Activated CD4-positive, alpha-beta T cell treated with anti-CD3 and anti-CD28 coated beads for 4 hours (primary cell): Measurements from ENCODE around the gene TEDC1.

Experiments used
- DNase-seq, 2 donors: peaks; one replicate each; pipeline ENCODE4 v3.0.0-alpha.2; 2020

The TEDC1 gene, protein sequence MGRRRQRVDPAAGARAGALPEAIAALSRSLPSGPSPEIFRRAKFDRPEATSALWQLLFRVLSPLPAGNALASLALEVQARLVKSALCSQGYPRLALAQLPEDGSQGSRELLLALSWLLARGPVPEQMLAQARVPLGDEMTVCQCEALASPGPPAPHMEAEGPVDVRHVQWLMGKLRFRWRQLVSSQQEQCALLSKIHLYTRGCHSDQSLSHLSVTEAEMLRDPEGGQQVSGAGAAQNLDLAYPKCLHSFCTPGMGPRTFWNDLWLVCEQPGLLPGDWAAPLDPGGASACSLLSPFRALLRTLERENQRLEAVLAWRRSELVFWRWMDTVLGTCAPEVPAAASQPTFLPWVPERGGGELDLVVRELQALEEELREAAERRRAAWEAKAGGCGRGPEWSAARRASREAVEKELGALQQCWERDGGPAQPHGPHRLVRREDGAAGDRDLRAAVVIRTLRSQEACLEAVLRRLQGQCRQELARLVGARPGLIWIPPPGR

DNA sequence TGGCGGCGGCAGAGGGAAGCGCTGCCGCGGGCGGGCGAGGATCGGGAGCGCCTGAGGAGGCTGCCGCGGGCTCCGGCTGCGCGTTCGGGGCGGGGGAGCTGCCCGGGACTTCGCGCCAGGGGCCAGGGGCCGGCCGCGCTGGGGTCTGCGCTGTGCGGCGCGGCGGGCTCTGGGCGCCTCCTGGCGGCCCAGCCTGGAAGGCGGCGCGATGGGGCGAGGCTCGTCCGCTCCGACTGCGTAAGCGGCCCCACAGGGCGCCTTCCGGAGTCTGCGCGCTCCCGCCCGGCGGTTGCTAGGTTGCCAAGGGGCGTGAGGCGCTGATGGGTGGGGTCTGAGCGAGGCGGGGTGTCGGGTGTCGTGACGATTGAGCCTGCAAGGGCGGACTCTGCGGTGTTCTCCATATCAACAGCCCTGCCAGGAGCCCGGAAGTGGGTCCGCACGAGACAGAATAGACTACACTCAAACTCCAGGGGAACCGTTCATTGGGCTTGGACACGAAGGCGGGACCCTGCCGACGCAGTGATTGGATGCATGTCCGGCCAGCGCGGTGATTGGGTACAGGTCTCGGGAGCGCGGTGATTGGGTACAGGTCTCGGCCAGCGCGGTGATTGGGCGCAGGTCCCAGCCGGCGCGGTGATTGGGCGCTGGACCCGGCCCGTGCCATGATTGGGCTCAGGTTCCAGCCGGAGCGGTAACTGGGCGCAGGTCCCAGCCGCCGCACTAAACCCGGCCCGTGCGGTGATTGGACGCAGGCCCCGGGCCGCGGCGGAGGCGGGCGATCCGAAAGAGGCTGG lies at the start of gene TEDC1:
Gene TEDC1 (plus strand): TSS at position 675 of the 794 bp plus-strand sequence. CDS start 130 bp downstream, outside the sequence.
- DNase-seq: peak; percentile 97 to 99

- DNase-seq: no peak
Observed at GRCh38 chr14:105442125-105442524, 48.9 kb upstream of the TEDC1 start.

GRCh38 chr14:105442834-105443233 lies 48.2 kb upstream of the TEDC1 start:
- DNase-seq: no peak

- DNase-seq: no peak
Observed at GRCh38 chr14:105444859-105445258, 46.2 kb upstream of the TEDC1 start.

DNA sequence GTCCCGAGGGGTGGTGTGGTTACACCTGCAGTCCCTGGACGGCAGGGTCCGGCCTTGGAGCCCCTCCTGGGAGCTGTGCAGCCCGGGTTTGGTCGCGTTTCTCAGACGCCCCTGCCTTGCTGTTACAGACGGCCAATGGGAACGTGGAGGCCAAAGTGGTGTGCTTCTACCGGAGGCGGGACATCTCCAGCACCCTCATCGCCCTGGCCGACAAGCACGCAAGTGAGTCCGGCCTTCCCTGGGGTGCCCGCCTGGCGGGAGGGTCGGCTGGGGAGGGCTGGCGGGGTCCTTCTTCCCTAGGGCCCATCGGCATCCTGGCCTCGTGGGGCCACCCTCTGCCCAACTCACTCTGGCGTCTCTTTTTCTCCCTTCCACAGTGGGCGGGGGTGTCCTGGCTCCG lies 45.8 kb upstream of the TEDC1 start:
- no peak for DNase-seq

GRCh38 chr14:105445901-105446845 lies 44.9 kb upstream of the TEDC1 start:
- DNase-seq: no peak

GRCh38 chr14:105446971-105447370 lies 44.1 kb upstream of the TEDC1 start:
- DNase-seq: no peak

DNA sequence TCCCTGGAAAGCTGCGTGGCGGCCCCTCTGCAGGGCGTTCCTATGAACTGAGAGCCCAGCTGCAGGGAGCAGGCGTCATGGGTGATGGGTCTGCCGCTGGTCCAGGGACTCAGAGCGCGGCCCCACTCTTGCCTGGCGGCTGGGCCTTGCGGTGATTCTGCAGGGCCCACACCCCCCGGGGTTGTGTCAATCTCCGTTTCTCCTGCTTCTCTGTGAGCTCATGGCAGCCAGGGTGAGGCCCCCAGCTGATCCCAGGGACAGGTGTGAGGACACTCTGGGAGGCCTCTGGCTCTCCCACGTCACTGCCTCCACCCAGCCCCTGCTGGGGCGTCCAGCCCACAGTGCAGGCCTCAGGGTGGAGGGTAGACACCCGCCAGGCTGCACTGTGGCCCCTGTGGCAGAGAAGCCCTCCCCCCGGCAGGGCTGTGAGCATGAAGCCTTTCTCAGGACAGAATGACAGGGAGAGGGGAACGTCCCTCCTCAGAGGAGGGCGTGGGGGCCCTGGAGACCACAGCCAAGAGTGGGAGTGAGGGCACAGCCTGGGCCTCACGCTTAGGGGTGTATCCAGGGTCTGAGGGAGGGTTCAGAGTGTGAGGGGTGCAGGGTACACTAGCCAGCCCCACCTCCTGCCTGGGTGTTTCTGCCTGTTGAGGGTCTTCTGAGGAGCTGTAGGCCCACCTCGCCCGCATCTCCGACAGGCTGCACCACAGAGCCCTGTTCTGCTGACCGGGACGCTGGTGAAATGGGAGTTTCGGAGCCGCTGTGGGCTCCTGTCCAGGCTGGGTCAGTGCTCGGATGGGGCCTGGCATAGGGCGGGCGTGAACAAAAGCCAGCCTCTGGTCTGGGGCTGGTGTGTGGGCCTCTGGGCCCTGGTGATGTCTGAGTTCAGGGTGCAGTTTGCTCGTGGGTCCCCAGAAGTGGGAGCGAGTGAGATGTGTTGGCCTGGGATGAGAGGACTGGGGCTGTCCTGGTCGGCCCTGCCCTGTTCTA lies 43.1 kb upstream of the TEDC1 start:
- no peak for DNase-seq

DNA sequence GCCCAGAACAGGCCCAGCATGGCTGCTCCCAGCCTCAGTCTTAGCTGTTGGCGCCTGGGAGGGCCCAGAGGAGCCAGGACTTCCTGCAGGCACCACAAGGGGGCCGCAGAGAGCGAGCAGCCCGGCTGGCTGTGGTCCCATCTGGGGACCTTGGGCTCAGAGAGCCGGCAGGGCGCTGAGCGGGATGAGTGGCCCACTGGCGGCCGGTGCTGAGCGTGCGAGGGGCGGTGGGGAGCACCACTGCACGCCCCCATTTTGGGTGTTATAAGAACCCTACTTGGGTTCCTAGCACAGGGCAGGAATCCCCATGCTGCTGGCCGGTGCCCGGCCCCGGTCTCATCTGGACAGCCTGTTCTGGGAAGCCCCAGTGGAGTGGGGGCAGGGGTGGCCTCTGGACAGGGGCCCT lies 42.3 kb upstream of the TEDC1 start:
- DNase-seq: peak; percentile 54 to 62

GRCh38 chr14:105449276-105450122 lies 41.5 kb upstream of the TEDC1 start:
- DNase-seq: no peak

DNA sequence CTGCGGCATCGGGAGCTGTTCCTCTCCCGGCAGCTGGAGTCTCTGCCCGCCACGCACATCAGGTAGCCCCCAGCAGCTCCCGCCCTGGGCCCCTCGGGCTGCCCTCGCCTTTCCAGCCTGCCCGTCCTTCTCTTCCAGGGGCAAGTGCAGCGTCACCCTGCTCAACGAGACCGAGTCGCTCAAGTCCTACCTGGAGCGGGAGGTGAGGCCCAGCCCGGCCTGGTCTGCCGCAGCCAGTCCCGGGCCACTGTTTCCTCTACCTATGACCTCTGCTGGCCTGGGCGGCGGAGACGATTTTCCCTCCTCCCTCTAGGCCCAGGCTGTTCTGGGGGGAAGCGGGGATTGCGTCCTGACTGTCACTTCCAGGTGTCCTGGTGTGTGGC lies 40.9 kb upstream of the TEDC1 start:
- DNase-seq: no peak

GRCh38 chr14:105450864-105451720 lies 40.0 kb upstream of the TEDC1 start:
- no peak for DNase-seq

- DNase-seq: no peak
Observed at GRCh38 chr14:105452963-105453362, 38.1 kb upstream of the TEDC1 start.

- DNase-seq: no peak
Observed at GRCh38 chr14:105453847-105454246, 37.2 kb upstream of the TEDC1 start.

- DNase-seq: no peak
Observed at GRCh38 chr14:105455086-105455640, 35.9 kb upstream of the TEDC1 start.

- DNase-seq: no peak
Observed at GRCh38 chr14:105455766-105456660, 35.0 kb upstream of the TEDC1 start.

DNA sequence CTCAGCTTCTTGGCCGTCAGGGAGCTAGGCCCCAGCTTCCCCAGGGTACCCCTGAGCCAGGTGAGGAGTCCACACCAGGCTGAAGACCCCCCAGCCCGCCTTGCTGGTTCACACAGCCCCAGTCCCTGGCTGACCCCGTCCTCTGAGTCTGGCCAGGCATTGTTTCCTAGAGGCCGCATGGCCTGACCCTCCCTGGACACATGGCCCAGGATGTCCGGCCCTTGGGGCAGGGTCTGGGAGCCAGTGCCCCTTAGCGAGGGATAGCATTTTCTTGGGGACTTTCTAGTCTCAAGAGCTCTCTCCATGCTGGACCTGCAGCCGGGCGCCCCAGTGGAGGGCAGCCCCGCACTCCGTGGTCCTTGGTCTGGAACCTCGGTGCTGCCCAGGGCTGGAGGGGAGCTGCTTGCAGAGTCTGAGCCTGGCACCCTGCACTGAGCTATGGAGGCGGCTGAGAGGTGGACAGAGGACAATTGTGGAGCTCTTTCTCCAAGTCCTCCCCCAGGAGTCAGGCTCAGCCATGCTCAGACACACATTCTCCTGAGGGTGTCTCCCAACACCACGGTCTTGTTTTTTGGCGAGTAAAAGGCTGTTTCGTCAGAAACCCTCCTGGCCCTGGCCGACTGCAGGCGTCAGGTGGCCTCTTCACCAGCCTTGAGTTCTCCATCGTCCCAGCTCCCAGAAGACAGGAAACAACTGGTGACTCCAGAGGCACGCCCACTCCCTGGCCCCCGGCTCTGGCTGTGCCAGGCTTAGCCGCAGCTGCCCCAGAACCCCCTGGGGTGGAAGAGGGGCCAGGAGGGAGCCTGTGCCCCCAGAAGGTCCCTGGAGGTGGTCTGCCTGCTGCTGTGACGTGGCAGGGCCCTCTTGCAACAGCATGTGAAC lies 34.1 kb upstream of the TEDC1 start:
- no peak for DNase-seq
